HG03442 (cell line): ENCODE measurements around the gene OR10X1.

Source experiments
- ATAC-seq: cut with Tn5 transposase; IDR thresholded peaks from one replicate; pipeline ENCODE4 v1.9.1; 2021; ENCODE audit warnings: mild to moderate bottlenecking, moderate library complexity; ENCODE audit not compliant: unreplicated experiment

Gene OR10X1, protein sequence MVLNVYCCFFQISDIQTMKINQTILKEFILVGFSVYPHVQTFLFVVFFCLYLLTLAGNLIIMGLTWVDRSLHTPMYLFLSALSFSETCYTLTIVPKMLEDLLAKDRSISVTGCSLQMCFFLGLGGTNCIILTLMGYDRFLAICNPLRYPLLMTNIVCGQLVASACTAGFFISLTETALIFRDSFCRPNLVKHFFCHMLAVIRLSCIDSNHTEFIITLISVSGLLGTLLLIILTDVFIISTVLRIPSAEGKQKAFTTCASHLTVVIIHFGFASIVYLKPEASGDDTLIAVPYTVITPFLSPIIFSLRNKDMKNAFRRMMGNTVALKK

DNA sequence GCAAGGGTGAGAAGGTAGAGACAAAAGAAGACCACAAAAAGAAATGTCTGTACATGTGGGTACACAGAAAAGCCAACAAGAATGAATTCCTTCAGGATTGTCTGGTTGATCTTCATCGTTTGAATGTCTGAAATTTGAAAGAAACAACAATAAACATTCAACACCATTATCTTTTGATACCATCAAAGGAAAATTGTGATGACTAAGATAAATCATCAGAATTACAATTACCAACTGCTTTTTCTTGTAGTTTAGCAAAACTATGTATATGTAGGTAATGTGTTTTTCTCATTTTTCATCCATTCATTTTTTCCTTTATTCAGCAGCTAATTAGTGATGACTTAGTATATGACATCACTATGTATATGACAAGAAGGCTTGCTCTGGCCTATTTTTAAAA, at the start of gene OR10X1:
Gene OR10X1, minus strand, starts transcription at position 167 of the 400 bp plus-strand sequence. Its CDS starts 0 bp downstream, at position 167.
- ATAC-seq = no peak

DNA sequence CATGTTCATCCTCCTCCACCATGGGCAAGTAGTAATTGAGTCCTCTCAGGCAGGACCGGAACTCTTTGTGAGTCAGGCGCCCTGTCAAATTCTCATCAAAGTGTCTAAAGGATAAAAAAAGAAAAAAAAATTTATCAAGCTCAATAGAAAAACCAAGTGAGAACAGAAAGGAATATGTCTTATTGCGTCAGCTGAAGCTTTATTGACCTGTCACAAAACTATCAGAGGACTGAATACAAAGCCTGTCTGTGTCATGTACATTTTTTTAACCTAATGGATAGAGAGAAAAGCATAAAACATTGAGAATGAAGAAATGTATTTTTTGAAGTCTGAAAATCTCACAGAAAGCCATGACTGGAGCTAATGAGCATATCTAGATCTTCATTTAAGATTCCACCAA, 34.1 kb upstream of the OR10X1 start:
- no peak for ATAC-seq

DNA sequence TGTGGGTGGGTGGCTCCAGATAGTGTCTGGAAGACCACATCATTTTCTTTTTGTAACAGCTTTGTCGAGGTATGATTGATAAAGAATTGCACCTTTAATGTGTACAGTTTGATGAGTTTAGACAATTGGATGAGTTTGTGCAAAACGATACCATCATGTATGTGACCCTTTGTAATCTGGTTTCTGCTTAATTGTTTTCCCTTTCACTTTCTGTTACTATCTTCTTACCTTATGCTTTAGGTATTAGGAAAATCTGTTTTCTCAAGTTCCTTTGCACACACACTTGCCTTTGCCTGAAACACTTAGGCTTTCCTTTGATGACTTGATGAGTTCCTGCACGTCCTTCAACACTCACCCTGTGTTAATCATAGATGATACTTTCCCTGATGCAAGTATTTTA, 32.2 kb upstream of the OR10X1 start:
- no peak for ATAC-seq

DNA sequence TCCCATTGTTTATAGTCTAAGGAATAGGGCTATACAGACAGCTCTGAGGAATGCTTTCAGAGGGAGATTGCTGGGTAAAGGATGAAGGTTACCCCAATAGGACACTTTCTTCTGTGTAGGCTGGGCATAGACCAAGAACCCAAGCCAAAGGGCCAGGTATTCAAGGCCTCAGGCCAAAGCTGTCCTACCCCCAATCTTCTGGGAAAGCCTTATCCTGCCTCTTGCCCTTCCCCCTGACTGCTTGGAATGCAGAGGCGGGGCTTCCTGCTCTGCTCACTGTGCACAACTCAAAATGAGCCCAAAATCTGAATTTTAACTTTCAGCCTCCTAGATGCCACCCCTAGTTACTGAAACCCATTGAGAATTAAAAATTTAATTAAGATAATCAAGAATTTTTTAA, 27.6 kb upstream of the OR10X1 start:
- no peak for ATAC-seq

DNA sequence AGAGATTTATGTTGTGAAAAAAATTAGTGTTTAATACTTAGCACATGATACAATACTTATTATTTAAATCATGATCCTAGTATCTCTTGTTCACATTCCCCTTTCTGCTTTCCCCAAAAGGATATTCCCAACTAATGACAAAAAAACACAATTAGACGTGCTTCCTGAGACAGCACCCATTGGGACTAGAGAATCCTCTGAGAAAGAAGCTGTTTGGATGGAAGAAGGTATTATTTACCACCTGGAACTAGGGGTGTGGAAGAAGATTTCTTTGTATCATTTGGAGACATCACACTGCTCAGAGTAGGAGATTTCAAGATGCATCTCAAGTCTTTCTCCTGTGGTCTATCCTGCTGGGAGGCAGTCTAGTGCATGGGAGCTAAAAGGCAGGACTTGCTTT, 25.3 kb upstream of the OR10X1 start, which contains the start of gene OR10Z1:
Gene OR10Z1, plus strand, starts transcription at position 301 of the 400 bp plus-strand sequence. CDS start 1,171 bp downstream, outside the sequence.
- no peak for ATAC-seq

DNA sequence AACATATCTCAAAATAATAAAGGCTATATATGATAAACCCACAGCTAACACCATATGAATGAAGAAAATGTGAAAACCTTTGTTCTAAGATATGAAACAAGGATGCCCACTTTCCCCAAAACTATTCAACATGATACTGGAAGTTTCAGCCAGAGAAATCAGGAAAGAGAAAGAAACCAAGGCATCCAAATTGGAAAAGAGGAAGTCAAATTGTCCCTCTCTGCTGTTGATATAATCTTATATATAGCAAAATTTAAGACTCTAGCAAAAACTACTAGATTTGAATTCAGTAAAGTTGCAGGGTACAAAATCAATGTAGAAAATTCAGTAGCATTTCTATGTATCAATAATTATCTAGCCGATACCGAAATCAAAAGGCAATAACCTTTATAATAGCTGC, 21.0 kb upstream of the OR10X1 start:
- no peak for ATAC-seq

DNA sequence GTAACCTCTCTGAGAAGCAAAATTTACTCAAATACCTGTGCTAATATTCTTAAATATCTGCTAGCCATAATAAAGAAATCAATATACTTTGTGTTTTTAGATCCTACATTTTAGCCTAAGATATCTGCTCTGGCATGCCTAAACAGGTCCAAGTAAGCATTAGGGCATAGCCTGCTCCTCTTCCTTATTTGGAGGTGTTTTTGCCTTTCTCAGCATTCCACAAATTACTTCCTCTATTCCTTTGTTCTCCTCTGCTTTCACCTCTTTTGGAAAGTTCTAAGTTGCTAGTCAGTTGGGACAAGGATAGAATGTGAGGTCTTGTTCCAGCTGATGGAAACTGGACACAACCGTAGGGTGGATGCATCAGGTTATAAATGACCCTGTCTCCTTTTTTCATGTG, 7.2 kb upstream of the OR10X1 start:
- ATAC-seq = no peak

DNA sequence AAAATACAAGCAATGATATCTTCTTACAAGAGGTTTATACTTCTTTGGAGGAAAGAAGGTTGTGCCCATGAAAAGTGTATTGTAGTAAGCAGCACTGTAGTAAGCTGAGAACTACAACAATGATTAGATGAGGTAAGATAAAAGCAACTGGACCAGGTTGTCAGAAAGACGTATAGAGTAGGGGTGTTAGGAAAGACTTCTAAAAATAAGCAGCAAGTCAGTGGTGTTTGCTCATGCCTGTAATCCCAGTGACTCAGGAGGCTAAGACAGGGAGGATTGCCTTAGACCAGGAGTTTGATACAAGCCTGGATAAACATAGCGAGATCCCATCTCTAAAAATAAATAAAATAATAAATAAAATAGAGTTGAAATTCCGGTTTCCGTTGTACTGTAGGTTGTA, 4.3 kb upstream of the OR10X1 start:
- ATAC-seq = no peak

DNA sequence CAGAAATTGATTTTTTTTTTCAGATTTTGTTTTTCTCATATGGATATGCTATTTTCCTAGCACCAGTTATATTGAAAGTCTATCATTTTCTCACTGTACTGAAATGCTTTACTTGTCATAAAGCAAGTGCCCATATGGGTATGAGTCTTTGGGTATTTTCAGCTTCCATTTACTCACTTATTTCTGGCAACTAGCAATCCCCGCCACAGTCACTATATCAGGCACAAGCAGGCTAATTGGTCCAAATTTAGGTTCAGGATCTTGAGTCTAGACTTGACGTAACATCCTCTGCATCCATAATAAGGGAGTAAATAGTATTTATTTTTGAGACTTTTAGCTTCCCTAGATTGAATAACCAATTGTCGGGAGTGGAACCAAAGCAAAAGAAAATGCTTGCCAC, 2.1 kb downstream of the OR10X1 start:
- ATAC-seq = no peak

DNA sequence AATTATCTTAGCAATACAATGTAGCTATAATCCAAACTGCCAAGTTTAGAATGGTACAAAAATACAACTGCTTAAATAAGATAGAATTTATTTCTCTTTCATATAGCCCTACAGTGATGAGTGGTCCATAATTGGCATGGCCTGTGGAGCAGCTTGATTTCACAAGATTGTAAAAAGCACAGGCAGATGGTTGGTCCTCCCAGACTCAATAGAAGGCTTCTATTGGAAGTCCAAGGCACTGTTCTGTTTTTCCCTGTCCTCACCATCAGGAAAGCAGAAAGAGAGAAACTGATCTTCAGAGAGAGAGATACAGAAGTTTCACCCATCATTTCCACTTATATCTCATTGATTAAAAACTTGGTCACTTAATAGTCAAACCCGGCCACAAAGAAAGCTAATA, 7.5 kb downstream of the OR10X1 start:
- ATAC-seq = no peak

DNA sequence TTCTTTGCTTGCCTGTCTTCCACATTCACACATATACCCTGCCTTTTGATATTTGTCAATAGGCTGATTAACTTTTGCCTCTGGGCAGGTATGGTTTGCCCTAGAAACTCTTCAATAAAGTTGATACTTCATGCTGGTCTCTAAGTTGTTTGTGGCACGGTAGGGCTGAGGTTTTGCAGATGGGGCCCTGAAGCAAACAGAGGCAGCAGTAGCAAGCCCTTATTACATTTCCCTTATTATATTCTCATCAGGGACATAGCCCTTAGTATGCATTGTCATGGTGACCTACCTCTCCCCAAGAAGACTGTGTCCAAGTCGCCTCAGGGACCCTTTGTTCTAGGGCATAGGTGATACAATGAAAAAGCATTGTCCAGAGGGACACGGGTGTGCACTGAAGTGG, 9.2 kb downstream of the OR10X1 start, which contains the start of gene OR6P1:
Gene OR6P1, minus strand, starts transcription at position 101 of the 400 bp plus-strand sequence. CDS start 6,976 bp downstream, outside the sequence.
- ATAC-seq = no peak

DNA sequence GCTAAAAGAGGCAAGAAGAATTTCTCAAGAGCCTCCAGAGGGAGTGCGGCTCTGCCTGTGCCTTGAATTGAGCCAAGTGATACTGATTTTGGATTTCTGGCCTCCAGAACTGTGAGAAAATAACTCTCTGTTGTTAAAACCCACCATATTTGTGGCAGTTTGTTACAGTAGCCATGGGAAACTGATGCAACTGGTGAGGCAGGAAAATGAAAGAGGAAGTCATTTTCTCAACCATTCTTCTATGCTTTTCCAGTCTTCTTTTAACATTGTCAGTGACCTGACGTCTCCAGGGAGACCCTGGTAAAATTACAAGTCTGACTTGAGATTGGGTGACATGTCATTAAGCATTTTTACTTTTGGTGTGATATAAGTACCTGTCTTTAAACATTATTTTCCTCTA, 15.1 kb downstream of the OR10X1 start:
- no peak for ATAC-seq

DNA sequence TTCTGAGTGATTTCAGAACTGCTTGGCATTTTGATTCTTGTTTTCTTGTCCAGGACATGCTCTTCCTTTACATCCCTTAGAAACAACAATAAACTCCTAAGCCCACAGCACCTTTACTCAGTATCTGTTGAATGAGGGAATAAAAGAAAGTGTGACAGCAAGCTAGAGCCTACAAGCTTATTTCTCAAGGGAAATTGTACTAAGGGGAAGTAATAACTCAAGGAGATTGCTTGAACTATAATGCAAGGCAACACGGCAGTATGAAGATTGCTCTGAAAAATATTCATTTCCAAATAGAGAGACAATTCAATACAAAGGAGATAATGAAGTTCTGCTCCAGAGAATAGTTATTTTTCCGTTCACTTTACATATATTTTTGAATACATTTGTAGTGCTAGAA, 15.8 kb downstream of the OR10X1 start:
- no peak for ATAC-seq

DNA sequence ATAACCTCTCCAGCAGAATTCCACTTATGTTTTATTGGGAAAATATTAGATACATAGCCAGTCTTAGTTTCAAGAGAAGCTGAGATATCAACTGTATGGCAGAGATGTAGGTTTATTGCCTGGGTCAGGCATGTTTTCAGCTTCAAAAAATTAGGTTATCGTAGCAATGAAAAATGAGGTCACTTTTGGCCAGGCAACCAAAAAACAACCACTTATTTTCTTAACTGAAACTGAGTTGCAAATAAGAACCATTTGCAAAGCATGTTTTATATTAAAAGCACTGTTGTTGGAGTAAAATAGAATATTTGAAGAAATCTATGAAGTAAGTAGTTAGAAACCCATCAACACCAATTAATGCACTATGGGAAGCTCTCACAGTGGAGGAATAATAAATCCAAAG, 20.0 kb downstream of the OR10X1 start:
- no peak for ATAC-seq

DNA sequence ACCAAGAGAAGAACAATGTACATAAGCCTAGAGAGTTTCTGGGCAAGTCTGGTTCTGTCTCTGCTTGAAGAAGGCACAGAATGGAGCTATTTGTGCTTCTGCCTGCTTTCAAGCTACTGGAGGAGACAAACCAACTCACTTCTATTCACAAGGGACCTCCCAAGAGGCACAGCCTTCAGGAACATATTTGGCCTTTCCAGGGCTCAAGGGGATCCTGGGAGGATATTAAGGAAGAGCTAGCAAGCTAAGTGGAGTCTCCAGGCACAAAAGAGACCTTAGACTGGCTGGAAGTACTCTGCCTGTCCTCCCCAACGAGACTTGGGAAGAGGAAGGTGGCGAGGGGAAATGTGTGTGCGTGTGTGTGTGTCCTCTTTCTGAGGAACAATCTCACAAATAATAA, 25.3 kb downstream of the OR10X1 start, which contains the start of gene OR6Y1:
Gene OR6Y1, minus strand, starts transcription at position 54 of the 400 bp plus-strand sequence. CDS start 6,300 bp downstream, outside the sequence.
- ATAC-seq = no peak

DNA sequence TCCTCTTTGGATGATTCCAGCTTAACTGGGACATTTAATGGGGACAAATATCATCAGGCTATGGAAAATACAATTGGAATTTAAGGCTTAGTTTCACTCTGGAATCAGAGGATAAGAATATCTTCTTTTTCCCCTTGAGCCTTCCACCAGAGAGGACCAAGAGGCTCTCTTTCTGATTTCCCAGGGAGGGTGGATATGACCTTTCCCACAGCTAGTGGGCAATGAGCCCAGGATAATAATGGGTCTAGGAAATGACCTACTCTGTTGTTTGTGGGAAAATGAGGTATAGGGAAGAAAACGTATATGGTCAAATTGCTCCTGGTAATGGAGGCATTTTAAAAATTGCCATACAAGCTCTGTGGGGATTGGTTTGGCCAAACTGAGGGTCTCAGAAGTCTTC, 27.4 kb downstream of the OR10X1 start:
- no peak for ATAC-seq

DNA sequence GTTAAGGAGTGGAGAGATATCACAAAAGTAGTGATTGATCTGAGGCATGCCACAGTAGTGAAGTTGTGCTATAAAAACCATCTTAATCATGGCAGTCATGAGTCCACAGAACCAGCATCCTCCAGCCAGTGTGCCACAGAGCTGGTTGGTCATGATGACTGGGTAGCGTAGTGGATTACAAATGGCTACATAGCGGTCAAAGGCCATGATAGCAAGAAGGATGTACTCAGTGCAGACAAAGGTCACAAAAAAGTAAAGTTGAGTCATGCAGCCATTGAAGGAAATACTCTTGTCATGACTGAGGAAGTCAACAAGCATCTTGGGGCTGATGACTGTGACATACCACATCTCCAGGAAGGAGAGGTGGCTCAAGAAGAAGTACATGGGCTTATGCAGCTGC, 32.2 kb downstream of the OR10X1 start:
- no peak for ATAC-seq

DNA sequence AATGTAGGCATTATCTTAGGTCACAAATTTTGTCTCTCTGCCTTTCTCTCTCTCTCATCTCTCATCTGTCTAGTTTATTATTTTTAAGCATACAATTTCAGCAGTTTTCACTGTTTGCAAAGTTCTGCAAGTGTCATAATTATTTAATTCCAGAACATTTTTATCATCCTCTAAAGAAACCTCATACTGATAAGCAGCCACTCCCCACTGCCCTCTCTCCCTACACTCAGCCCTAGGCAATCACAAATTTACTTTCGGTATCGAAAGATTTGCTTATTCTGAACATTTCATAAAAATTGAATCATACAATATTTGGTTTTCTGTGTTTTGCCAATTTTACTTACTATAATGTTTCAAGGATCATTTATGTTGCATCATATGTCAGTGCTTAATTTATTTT, 42.1 kb downstream of the OR10X1 start:
- no peak for ATAC-seq

DNA sequence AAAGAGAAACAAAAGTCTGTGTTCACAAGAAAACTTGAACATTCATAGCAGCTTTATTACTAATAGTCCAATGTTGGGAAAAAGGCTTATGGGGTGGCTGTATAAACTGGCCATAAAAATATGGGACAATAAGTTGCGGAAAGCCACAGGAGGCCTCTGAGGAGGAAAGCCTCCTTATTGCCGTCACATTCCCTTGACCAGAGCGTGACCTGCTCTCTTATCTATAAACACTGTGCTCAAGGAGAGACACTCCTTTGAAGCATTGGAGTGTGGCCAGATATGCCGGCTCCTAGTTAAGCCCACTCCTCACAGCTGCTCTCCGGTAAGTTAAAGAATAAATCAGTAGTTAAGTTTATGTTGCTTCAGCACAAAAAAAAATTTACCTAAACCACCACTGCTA, 45.2 kb downstream of the OR10X1 start:
- ATAC-seq = no peak
